NCI-H526 (cell line): Measurements from ENCODE around the gene KLHL13.

Source experiments
- DNase-seq, 2 experiments: peaks; one replicate each; lab custom pipeline; 2025; lab: John Stamatoyannopoulos, UW

KLHL13 gene

GRCh38 chrX:117854806-117855205 lies 261.8 kb downstream of the KLHL13 start:
- DNase-seq, result no peak

- no peak for DNase-seq
These were observed 265.6 kb downstream of the KLHL13 start for GRCh38 chrX:117851025-117851424.
